GM10266 (cell line): Measurements from ENCODE around the gene JCHAIN.
"Not testable (repeated sequence)": the region's sequence is repeated elsewhere in the genome, so short reads cannot be mapped to it uniquely, and the experiment has no call there.

Source experiments
- DNase-seq: peaks from one replicate; pipeline ENCODE4 v3.0.0; 2012; ENCODE audit errors: extremely low spot score
- CTCF ChIP-seq: IDR thresholded peaks from 2 replicates; pipeline ENCODE4 v1.5.1; 2012; ENCODE audit warnings: mild to moderate bottlenecking, low read depth; ENCODE audit not compliant: control insufficient read depth, insufficient read depth; ENCODE audit errors: missing control alignments

Gene JCHAIN

GRCh38 chr4:70704215-70704930 lies 38.1 kb upstream of the JCHAIN start:
- DNase-seq = peak; percentile 86
- peak; percentile 44 for TF ChIP-seq CTCF

- TF ChIP-seq CTCF = no peak
Measured at GRCh38 chr4:70703619-70704214, 37.4 kb upstream of the JCHAIN start.

DNA sequence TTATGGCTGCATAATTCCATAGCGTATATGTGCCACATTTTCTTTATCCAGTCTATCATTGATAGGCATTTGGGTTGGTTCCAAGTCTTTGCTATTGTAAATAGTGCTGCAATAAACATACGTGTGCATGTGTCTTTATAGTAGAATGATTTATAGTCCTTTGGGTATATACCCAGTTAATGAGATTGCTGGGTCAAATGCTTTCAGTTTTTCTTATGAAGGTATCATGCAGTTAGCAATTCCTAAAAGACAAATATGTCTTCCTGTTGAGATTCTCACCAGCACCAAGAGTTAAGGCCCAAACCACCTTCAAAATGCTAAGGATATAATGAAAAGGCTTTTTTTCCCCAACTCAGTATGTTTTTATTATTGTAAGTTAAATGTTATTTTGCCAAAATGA lies 36.3 kb upstream of the JCHAIN start:
- not testable (repeated sequence) for DNase-seq

More at GRCh38 chr4:70703619-70704214, 37.4 kb upstream of the JCHAIN start:
- DNase-seq = no peak

GRCh38 chr4:70701271-70701670 lies 35.0 kb upstream of the JCHAIN start:
- TF ChIP-seq CTCF = no peak
- no peak for DNase-seq

DNA sequence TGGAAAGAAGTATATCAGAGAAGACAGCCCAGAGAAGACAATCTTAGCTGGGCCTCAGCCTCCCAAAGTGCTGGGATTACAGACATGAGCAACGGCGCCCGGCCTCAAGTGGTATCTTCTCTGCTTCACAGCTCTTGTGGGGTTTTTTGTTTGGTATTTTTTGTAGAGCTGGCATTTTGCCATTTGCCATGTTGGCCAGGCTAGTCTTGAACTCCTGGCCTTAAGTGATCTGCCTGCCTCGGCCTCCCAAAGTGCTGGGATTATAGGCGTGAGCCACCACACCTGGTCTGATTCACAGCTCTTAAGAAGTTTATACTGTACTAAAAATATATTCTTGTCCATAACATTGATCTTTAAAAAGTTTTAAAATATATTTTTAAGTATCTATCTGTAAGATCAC lies 34.4 kb upstream of the JCHAIN start:
- DNase-seq = no peak
- no peak for TF ChIP-seq CTCF

- DNase-seq = not testable (repeated sequence)
Measured at GRCh38 chr4:70698435-70698834, 32.1 kb upstream of the JCHAIN start.

DNA sequence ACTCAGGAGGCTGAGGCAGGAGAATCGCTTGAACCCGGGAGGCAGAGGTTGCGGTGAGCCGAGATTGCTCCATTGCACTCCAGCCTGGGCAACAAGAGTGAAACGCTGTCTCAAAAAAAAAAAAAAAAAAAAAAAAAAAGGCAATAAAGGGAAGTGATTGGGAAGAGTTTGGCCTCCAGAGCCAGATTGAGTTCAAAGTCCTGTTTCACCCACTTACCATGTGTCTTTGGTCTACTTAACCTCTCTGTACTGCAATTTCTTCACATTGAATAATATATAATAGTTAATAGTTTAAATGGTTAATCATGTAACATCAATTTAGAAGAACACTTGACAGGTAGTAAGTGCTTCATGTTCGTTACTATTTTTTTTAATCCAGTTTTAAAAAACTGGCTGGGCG lies 28.3 kb upstream of the JCHAIN start:
- DNase-seq = not testable (repeated sequence)

GRCh38 chr4:70691661-70692060 lies 25.4 kb upstream of the JCHAIN start:
- no peak for DNase-seq
- no peak for TF ChIP-seq CTCF

DNA sequence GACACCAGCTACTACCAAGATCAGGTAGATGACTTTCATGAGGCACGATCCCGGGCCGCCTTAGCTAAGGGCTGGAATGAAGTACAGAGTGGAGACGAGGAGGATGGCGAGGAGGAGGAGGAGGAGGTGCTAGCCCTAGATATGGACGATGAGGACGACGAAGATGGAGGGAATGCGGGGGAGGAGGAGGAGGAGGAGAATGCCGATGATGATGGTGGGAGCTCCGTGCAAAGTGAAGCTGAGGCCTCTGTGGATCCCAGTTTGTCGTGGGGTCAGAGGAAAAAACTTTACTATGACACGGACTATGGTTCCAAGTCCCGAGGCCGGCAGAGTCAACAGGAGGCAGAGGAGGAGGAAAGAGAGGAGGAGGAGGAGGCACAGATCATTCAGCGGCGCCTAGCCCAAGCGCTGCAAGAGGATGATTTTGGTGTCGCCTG lies 22.5 kb upstream of the JCHAIN start:
- DNase-seq = no peak
- no peak for TF ChIP-seq CTCF
